Sigmoid colon (tissue), 3 donors: ENCODE data around the gene PET100.

ENCODE experiments used
- POLR2A ChIP-seq, 2 donors: fragments of 450-650 bp; IDR thresholded peaks; one replicate each; pipeline ENCODE4 v1.6.1; 2016; ENCODE audit warnings: antibody characterized with exemption in 2 of 2, mild to moderate bottlenecking in 2 of 2, moderate library complexity in 2 of 2
- TF ChIP-seq, protein P1 (sequence below), 4 experiments: fragments of 450-650 bp in 3 of 4; fragments of 200-600 bp in 1 of 4; IDR thresholded peaks; one replicate each; pipeline ENCODE4 v1.5.1; 2016 to 2019; ENCODE audit warnings: antibody characterized with exemption in 4 of 4, mild to moderate bottlenecking in 3 of 4, moderate library complexity in 2 of 4

DNA sequence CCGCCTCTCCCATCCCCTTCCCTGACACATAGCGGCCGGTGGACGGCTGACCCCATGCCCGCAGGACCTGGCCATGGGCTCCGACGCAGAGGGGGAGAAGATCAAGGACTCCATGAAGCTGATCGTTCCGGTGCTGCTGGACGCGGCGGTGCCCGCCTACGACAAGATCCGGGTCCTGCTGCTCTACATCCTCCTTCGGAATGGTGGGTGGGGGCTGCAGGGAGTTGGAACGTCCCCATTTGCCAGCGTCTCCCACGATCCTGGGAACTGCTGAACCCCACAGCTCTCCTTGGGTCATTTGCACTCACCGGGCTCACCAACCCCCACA lies 14.9 kb downstream of the PET100 start:
- TF ChIP-seq POLR2A (IDR thresholded peaks at IDR 0.05) = no peak
- TF ChIP-seq, protein P1, sequence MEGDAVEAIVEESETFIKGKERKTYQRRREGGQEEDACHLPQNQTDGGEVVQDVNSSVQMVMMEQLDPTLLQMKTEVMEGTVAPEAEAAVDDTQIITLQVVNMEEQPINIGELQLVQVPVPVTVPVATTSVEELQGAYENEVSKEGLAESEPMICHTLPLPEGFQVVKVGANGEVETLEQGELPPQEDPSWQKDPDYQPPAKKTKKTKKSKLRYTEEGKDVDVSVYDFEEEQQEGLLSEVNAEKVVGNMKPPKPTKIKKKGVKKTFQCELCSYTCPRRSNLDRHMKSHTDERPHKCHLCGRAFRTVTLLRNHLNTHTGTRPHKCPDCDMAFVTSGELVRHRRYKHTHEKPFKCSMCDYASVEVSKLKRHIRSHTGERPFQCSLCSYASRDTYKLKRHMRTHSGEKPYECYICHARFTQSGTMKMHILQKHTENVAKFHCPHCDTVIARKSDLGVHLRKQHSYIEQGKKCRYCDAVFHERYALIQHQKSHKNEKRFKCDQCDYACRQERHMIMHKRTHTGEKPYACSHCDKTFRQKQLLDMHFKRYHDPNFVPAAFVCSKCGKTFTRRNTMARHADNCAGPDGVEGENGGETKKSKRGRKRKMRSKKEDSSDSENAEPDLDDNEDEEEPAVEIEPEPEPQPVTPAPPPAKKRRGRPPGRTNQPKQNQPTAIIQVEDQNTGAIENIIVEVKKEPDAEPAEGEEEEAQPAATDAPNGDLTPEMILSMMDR (IDR thresholded peaks at IDR 0.05) = no peak
